GM12878 (cell line): ENCODE data around the gene LMOD1. TPM values are rescaled to one million over a fixed set of nuclear protein-coding genes. Genes with fewer than 3 reads are reported as not detected.
A peak's percentile ranks its signal among the peaks of the same experiment; 100 is the strongest.

Experiments
- ATAC-seq: fragments of 200-7000 bp; cut with Tn5 transposase; 3 replicates; pipeline ENCODE4 v1.9.1; 2020; ENCODE audit warnings: mild to moderate bottlenecking, moderate library complexity
- BruUV-seq: library from RNA; stranded (reverse); fragments of 400-500 nt; replicated peaks from 2 replicates; lab custom pipeline; 2021; lab: Mats Ljungman, UMichigan
- CTCF ChIA-PET: fragments of 300-600 bp; sonication (Branson Sonifier 250); formaldehyde crosslinking; extraction: SDS; loops from one replicate; lab custom pipeline; 2021; ENCODE audit warnings: inconsistent platforms; lab: Yijun Ruan, JAX
- POLR2A ChIA-PET: fragments of 350-600 bp; formaldehyde crosslinking; extraction: SDS; loops from one replicate; lab custom pipeline; 2021; ENCODE audit warnings: inconsistent platforms; lab: Charles Lee
- RAD21 ChIA-PET: fragments of 300-600 bp; sonication (Branson Sonifier 250); formaldehyde crosslinking; loops from one replicate; lab custom pipeline; 2023; ENCODE audit warnings: antibody characterized with exemption; ENCODE audit not compliant: unreplicated experiment; lab: Charles Lee
- SMC1A ChIA-PET: fragments of 300-600 bp; sonication (Branson Sonifier 250); formaldehyde crosslinking; loops from one replicate; lab custom pipeline; 2023; ENCODE audit not compliant: unreplicated experiment, uncharacterized antibody; lab: Charles Lee
- DNase-seq: peaks from one replicate; pipeline ENCODE4 v3.0.0-alpha.2; 2011; ENCODE audit warnings: low read depth, low spot score
- FAIRE-seq: peaks from 3 replicates; lab custom pipeline; 2011; peaks lifted over from hg19 to GRCh38; lab: Jason Lieb, UNC
- H2AFZ ChIP-seq: 2 replicates; pipeline ENCODE4 v1.6.0; 2011; ENCODE audit warnings: low read depth, low read length, control low read depth; ENCODE audit not compliant: control insufficient read depth
- H3K27ac ChIP-seq: 2 replicates; pipeline ENCODE4 v1.5.1; 2011; ENCODE audit warnings: control low read depth; ENCODE audit not compliant: control insufficient read depth, insufficient read depth
- H3K27me3 ChIP-seq, 2 experiments: replicated peaks in 1 of 2; 2 replicates each; pipeline versions ENCODE4 v1.6.0 to v1.6.1; 2011; ENCODE audit warnings: low read length in 1 of 2; ENCODE audit not compliant: control insufficient read depth in 2 of 2, insufficient read depth in 2 of 2
- H3K36me3 ChIP-seq, 2 experiments: 2 replicates each; pipeline ENCODE4 v1.5.1; 2011; ENCODE audit warnings: low read length in 1 of 2; ENCODE audit not compliant: control insufficient read depth in 2 of 2, insufficient read depth in 2 of 2
- H3K4me1 ChIP-seq: 2 replicates; pipeline ENCODE4 v1.6.1; 2011; ENCODE audit warnings: mild to moderate bottlenecking, low read length, moderate library complexity, mixed read lengths; ENCODE audit not compliant: control insufficient read depth, insufficient read depth
- H3K4me2 ChIP-seq: 2 replicates; pipeline ENCODE4 v1.6.0; 2011; ENCODE audit warnings: control low read depth; ENCODE audit not compliant: control insufficient read depth, insufficient read depth
- H3K4me3 ChIP-seq: fragments of 200-600 bp; sonication (generic); 2 replicates; pipeline ENCODE4 v1.5.1; 2016
- H3K79me2 ChIP-seq: 2 replicates; pipeline ENCODE4 v1.6.0; 2011; ENCODE audit warnings: low read length; ENCODE audit not compliant: control insufficient read depth, insufficient read depth
- H3K9ac ChIP-seq: 2 replicates; pipeline ENCODE4 v1.8.0; 2011; ENCODE audit warnings: low read length, control low read depth, mixed read lengths; ENCODE audit not compliant: control insufficient read depth, insufficient read depth
- H3K9me3 ChIP-seq: replicated peaks from 3 replicates; pipeline ENCODE4 v1.5.1; 2011; ENCODE audit warnings: mild to moderate bottlenecking, low read length; ENCODE audit not compliant: control insufficient read depth, insufficient read depth
- H4K20me1 ChIP-seq: 2 replicates; pipeline ENCODE4 v1.6.0; 2011; ENCODE audit not compliant: control insufficient read depth, insufficient read depth
- CBX5 ChIP-seq: sonication (generic); IDR thresholded peaks from 2 replicates; pipeline ENCODE4 v1.6.1; 2016; ENCODE audit warnings: low read depth, moderate library complexity, mild to moderate bottlenecking, inconsistent platforms
- CTCF ChIP-seq, 3 experiments: IDR thresholded peaks in 2 of 3; conservative IDR thresholded peaks in 1 of 3; 2 replicates each; pipeline ENCODE4 v1.5.1; 2011; ENCODE audit warnings: low read depth in 3 of 3, low read length in 3 of 3, mild to moderate bottlenecking in 3 of 3, control low read depth in 2 of 3, moderate library complexity in 2 of 3, inconsistent platforms in 1 of 3, mixed read lengths in 1 of 3; ENCODE audit not compliant: control insufficient read depth in 2 of 3, insufficient read depth in 1 of 3; ENCODE audit errors: extremely low read depth in 1 of 3
- IRF4 ChIP-seq: IDR thresholded peaks from 2 replicates; pipeline ENCODE4 v1.6.1; 2011; ENCODE audit warnings: low read depth, low read length
- PBX3 ChIP-seq: IDR thresholded peaks from 2 replicates; pipeline ENCODE4 v1.6.1; 2011; ENCODE audit warnings: mild to moderate bottlenecking, low read depth, low read length, moderate library complexity; ENCODE audit not compliant: insufficient replicate concordance
- TCF7 ChIP-seq: IDR thresholded peaks from 2 replicates; pipeline ENCODE4 v1.6.1; 2014; ENCODE audit warnings: antibody characterized with exemption, borderline replicate concordance
- WGBS: methylation state at CpG from one replicate; pipeline ENCODE4 v1.1.6; 2016; ENCODE audit warnings: low lambda C conversion rate; ENCODE audit not compliant: insufficient replicate concordance, insufficient coverage; ENCODE audit errors: missing lambda C conversion rate; 5-methylcytosine and 5-hydroxymethylcytosine counted together
- in situ Hi-C: fragments of 300-500 bp; cut with MboI; formaldehyde crosslinking; loops from 9 replicates; pipeline ENCODE4 v1.14.3; 2018; ENCODE audit warnings: mixed read lengths
- intact Hi-C: fragments of 100-400 bp; cut with micrococcal nuclease; formaldehyde crosslinking; loops from one replicate; pipeline ENCODE4 v1.14.2; 2022; ENCODE audit not compliant: unreplicated experiment
- polyA plus RNA-seq, 11 experiments: library from polyadenylated mRNA; depleted of rRNA in 4 of 11; unstranded in 6 of 11; stranded (reverse) in 5 of 11; fragments of >200 nt; fragmentation: Nextera tagmentation in 4 of 11; fragmentation: Illumina TruSeq in 1 of 11; extraction: Ambion mirVana in 4 of 11; extraction: Trizol in 1 of 11; gene quantifications; 1 replicate in 1 of 11; 2 replicates in 10 of 11; pipeline versions ENCODE4 v1.2.1 to v1.2.3, GENCODE V29; 2011 to 2016; ENCODE audit warnings: inconsistent platforms in 2 of 11, missing spikeins in 2 of 11, low read depth in 1 of 11
- total RNA-seq, 4 experiments: library from RNA; depleted of rRNA in 3 of 4; stranded (reverse); fragments of >200 nt in 3 of 4; fragmentation: Illumina TruSeq in 1 of 4; extraction: Trizol in 1 of 4; gene quantifications; 2 replicates each; pipeline versions ENCODE4 v1.2.1 to v1.2.3, GENCODE V29; 2013 to 2021

The LMOD1 gene
- total and polyA plus RNA-seq, 10 of the 15 experiments (the other 5 are each of a cell fraction or from before 2014, with no cell fraction given): 0.15 TPM; not detected in 9

- TF ChIP-seq PBX3 (no peak), TCF7 (no peak)
Measured at GRCh38 chr1:201877877-201878401, 68.4 kb downstream of the LMOD1 start (continued).

GRCh38 chr1:201876148-201876818 lies 70.1 kb downstream of the LMOD1 start:
- ChIA-PET POLR2A (interaction anchor here (0.6 kb wide), 1 partner anchor 112 kb away, joined by 4 read pairs; no protein-coding TSS in a partner anchor), SMC1A (no interaction called here), RAD21 (no interaction called here), CTCF (interaction anchor here (0.6 to 9.1 kb wide), 3 partner anchors 9 to 24 kb away, joined by 3 to 99 read pairs (median 3); no protein-coding TSS in a partner anchor)
- no peak for DNase-seq
- intact Hi-C loops: loop anchor here (5.0 kb wide), 1 partner anchor 241 kb away; no protein-coding TSS in a partner anchor
- Histone ChIP-seq H3K36me3 (peaks cover 17 to 28% of the 10 kb centered on the region in 2 experiments), H3K27ac (no peak overlapping the region), H3K27me3 (no peaks in the 10 kb centered on the region), H3K79me2 (no peaks in the 10 kb centered on the region), H3K9me3 (no peaks in the 10 kb centered on the region), H3K9ac (no peak overlapping the region), H3K4me3 (no peak overlapping the region), H3K4me2 (no peak overlapping the region), H3K4me1 (no peaks in the 10 kb centered on the region), H4K20me1 (no peaks in the 10 kb centered on the region), H2AFZ (no peak overlapping the region)
- WGBS: 71% methylated on average over 8 of the region's 8 CpGs
- in situ Hi-C loops: no loop called here
- FAIRE-seq: no peak
- BruUV-seq: no TSS peak
- no peak for TF ChIP-seq CBX5
- peak; percentile 7 to 25 (median 21); a peak in 2 of 6 replicates for TF ChIP-seq CTCF (IDR thresholded peaks at IDR 0.05 in 2 of 3, conservative IDR thresholded peaks at IDR 0.05 in 1 of 3; ENCODE audit: control insufficient read depth in 2 of 3, extremely low read depth in 1 of 3, insufficient read depth in 1 of 3, low read depth in 3 of 3, low read length in 3 of 3)
- TF ChIP-seq IRF4: no peak
- no peak for ATAC-seq
